CD4-positive, alpha-beta memory T cell (primary cell): ENCODE data around the gene EXTL1. TPM values are rescaled to one million over a fixed set of nuclear protein-coding genes. Genes with fewer than 3 reads are reported as not detected.

Experiments
- CTCF ChIA-PET: fragments of 350-600 bp; sonication (Branson Sonifier 250); formaldehyde crosslinking; loops from one replicate; lab custom pipeline; 2021; ENCODE audit warnings: inconsistent platforms; ENCODE audit not compliant: partially characterized antibody; lab: Charles Lee
- POLR2A ChIA-PET: fragments of 350-600 bp; sonication (Branson Sonifier 250); formaldehyde crosslinking; loops from one replicate; lab custom pipeline; 2021; ENCODE audit not compliant: partially characterized antibody; lab: Charles Lee
- DNase-seq, 5 donors: peaks; one replicate each; pipeline versions ENCODE4 v3.0.0 to v3.0.0-alpha.2; 2020 to 2022; ENCODE audit warnings: mixed read lengths in 1 of 5
- H3K27ac ChIP-seq: one replicate; pipeline ENCODE4 v1.7.0; 2013; ENCODE audit warnings: low read depth, low read length
- H3K27me3 ChIP-seq: 2 replicates; pipeline ENCODE4 v1.7.0; 2013; ENCODE audit warnings: mild to moderate bottlenecking, low read length, moderate library complexity; ENCODE audit not compliant: insufficient read depth
- H3K36me3 ChIP-seq: 2 replicates; pipeline ENCODE4 v1.7.0; 2013; ENCODE audit warnings: mild to moderate bottlenecking, low read length, moderate library complexity; ENCODE audit not compliant: insufficient read depth
- H3K4me1 ChIP-seq: 2 replicates; pipeline ENCODE4 v1.7.0; 2013; ENCODE audit warnings: mild to moderate bottlenecking, low read length, moderate library complexity; ENCODE audit not compliant: insufficient read depth
- H3K4me3 ChIP-seq, 2 donors: one replicate each; pipeline ENCODE4 v1.7.0; 2013; ENCODE audit warnings: low read length in 2 of 2, mild to moderate bottlenecking in 1 of 2
- H3K9me3 ChIP-seq, 2 donors: one replicate each; pipeline ENCODE4 v1.7.0; 2013; ENCODE audit warnings: low read length in 2 of 2, control low read depth in 1 of 2; ENCODE audit not compliant: control insufficient read depth in 1 of 2
- H3K27ac Mint-ChIP-seq, 7 donors: one replicate each; pipeline ENCODE4 v1.8.0; 2020 to 2021; ENCODE audit warnings: mixed read lengths in 7 of 7, mild to moderate bottlenecking in 6 of 7, inconsistent platforms in 3 of 7, moderate library complexity in 3 of 7
- H3K27me3 Mint-ChIP-seq, 2 donors: one replicate each; pipeline ENCODE4 v1.8.0; 2020 to 2021; ENCODE audit warnings: mixed read lengths in 2 of 2
- H3K36me3 Mint-ChIP-seq, 2 donors: one replicate each; pipeline ENCODE4 v1.8.0; 2020 to 2021; ENCODE audit warnings: mixed read lengths in 2 of 2, inconsistent platforms in 1 of 2, mild to moderate bottlenecking in 1 of 2
- H3K4me1 Mint-ChIP-seq, 4 donors: one replicate each; pipeline ENCODE4 v1.8.0; 2020 to 2021; ENCODE audit warnings: mixed read lengths in 4 of 4, mild to moderate bottlenecking in 1 of 4
- H3K4me3 Mint-ChIP-seq, 8 donors: one replicate each; pipeline ENCODE4 v1.8.0; 2020 to 2021; ENCODE audit warnings: mixed read lengths in 8 of 8, mild to moderate bottlenecking in 7 of 8, moderate library complexity in 6 of 8, inconsistent platforms in 3 of 8
- H3K9me3 Mint-ChIP-seq, 8 donors: one replicate each; pipeline ENCODE4 v1.8.0; 2020 to 2021; ENCODE audit warnings: mixed read lengths in 8 of 8, mild to moderate bottlenecking in 5 of 8, inconsistent platforms in 3 of 8, moderate library complexity in 1 of 8
- intact Hi-C: fragments of 100-400 bp; cut with micrococcal nuclease; formaldehyde crosslinking; loops from one replicate; pipeline ENCODE4 v1.15.1; 2023
- polyA plus RNA-seq, 2 donors: library from polyadenylated mRNA; unstranded; fragments of 300-500 nt; fragmentation: Illumina TruSeq; gene quantifications; one replicate each; pipeline ENCODE4 v1.2.3, GENCODE V29; 2021
- total RNA-seq, 2 experiments: library from RNA; stranded (reverse); gene quantifications; one replicate each; pipeline ENCODE4 v1.2.3, GENCODE V29; 2021

EXTL1 gene
- total and polyA plus RNA-seq, 4 experiments from 2014 or later = 0.12 to 0.19 TPM; not detected in 2

DNA sequence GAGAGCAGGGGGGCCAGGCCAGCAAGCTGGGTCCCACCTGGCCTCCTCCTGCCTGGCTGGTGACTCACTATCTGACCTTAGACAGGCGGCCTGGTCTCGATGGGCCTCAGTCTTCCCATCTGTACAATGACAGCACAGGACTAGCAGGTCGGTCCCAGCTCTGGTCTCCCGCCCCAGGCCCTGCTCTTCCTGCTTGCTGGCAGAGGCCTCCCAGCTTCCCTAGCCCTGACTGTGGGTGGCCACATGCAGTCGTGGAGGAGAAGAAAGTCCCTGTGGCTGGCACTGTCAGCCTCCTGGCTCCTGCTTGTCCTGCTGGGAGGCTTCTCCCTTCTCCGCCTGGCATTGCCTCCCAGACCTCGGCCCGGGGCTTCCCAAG is 817 bp downstream of the EXTL1 start:
- ChIA-PET POLR2A (no interaction called here), CTCF (interaction anchor here (1.4 kb wide), 1 partner anchor 14 kb away, joined by 3 read pairs; no protein-coding TSS in a partner anchor)
- H3K27ac ChIP-seq = no peak overlapping the region
- intact Hi-C loops = no loop called here
- Mint-ChIP-seq H3K27ac (no peak overlapping the region), H3K4me3 (no peak overlapping the region), H3K4me1 (peaks cover 0 to 7% (median 2%) of the 10 kb centered on the region in 4 donors), H3K36me3 (no peaks in the 10 kb centered on the region), H3K27me3 (no peaks in the 10 kb centered on the region), H3K9me3 (no peaks in the 10 kb centered on the region)
- no peak overlapping the region for H3K4me3 ChIP-seq
- no peaks in the 10 kb centered on the region for H3K4me1 ChIP-seq
- no peaks in the 10 kb centered on the region for H3K36me3 ChIP-seq
- DNase-seq = no peak
- H3K9me3 ChIP-seq = no peaks in the 10 kb centered on the region
- no peaks in the 10 kb centered on the region for H3K27me3 ChIP-seq

GRCh38 chr1:26023009-26023408 is 1.4 kb downstream of the EXTL1 start:
- H3K27ac ChIP-seq = no peak overlapping the region
- Mint-ChIP-seq H3K4me1 (peaks cover 0 to 7% (median 2%) of the 10 kb centered on the region in 4 donors), H3K27me3 (no peaks in the 10 kb centered on the region), H3K27ac (no peak overlapping the region), H3K4me3 (no peak overlapping the region), H3K9me3 (no peaks in the 10 kb centered on the region), H3K36me3 (no peaks in the 10 kb centered on the region)
- H3K9me3 ChIP-seq = no peaks in the 10 kb centered on the region
- H3K27me3 ChIP-seq = no peaks in the 10 kb centered on the region
- H3K36me3 ChIP-seq = no peaks in the 10 kb centered on the region
- POLR2A ChIA-PET = no interaction called here
- H3K4me3 ChIP-seq = no peak overlapping the region
- CTCF ChIA-PET = interaction anchor here (1.4 kb wide), 1 partner anchor 13 kb away, joined by 3 read pairs; no protein-coding TSS in a partner anchor
- no peak for DNase-seq
- H3K4me1 ChIP-seq = no peaks in the 10 kb centered on the region
- intact Hi-C loops = no loop called here

DNA sequence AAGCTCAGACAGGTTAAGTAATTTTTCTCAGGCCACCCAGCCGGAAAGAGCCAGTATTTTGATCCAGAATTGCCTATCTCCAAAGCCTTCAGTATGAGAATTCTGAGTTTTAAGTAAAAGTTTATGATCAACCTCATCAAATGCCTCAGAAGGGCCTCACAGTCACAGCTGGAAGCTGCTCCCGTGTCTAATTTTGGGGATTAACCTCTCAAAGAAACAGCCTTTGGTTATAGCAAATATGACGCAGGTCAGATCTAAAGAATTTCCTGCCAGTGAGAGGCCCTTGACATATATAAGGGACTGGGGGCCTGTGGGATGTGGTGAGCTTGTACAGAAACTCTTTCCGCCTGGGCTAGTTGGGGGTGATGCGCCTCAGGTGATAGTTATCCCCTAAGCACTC is 2.3 kb downstream of the EXTL1 start:
- no peak overlapping the region for H3K27ac ChIP-seq
- no peaks in the 10 kb centered on the region for H3K27me3 ChIP-seq
- H3K36me3 Mint-ChIP-seq = no peaks in the 10 kb centered on the region
- H3K27me3 Mint-ChIP-seq = no peaks in the 10 kb centered on the region
- no peaks in the 10 kb centered on the region for H3K36me3 ChIP-seq
- H3K4me1 Mint-ChIP-seq = peaks cover 0 to 7% (median 2%) of the 10 kb centered on the region in 4 donors
- no peak overlapping the region for H3K27ac Mint-ChIP-seq
- intact Hi-C loops = no loop called here
- no peaks in the 10 kb centered on the region for H3K9me3 ChIP-seq
- no peak overlapping the region for H3K4me3 Mint-ChIP-seq
- no peak for DNase-seq
- H3K4me3 ChIP-seq = no peak overlapping the region
- CTCF ChIA-PET = no interaction called here
- POLR2A ChIA-PET = no interaction called here
- no peaks in the 10 kb centered on the region for H3K4me1 ChIP-seq
- H3K9me3 Mint-ChIP-seq = no peaks in the 10 kb centered on the region

- ChIA-PET CTCF (no interaction called here), POLR2A (no interaction called here)
- no peaks in the 10 kb centered on the region for H3K9me3 Mint-ChIP-seq
- Histone ChIP-seq H3K4me3 (no peak overlapping the region), H3K27ac (no peak overlapping the region), H3K27me3 (no peaks in the 10 kb centered on the region), H3K4me1 (no peaks in the 10 kb centered on the region), H3K36me3 (no peaks in the 10 kb centered on the region), H3K9me3 (no peaks in the 10 kb centered on the region)
- DNase-seq = no peak
- H3K4me3 Mint-ChIP-seq = no peak overlapping the region
- intact Hi-C loops = no loop called here
- no peaks in the 10 kb centered on the region for H3K27me3 Mint-ChIP-seq
- no peak overlapping the region for H3K27ac Mint-ChIP-seq
- peaks cover 0 to 1% (median under 1%) of the 10 kb centered on the region in 4 donors for H3K4me1 Mint-ChIP-seq
- H3K36me3 Mint-ChIP-seq = no peaks in the 10 kb centered on the region
These were observed 3.5 kb downstream of the EXTL1 start for GRCh38 chr1:26025060-26025459.

DNA sequence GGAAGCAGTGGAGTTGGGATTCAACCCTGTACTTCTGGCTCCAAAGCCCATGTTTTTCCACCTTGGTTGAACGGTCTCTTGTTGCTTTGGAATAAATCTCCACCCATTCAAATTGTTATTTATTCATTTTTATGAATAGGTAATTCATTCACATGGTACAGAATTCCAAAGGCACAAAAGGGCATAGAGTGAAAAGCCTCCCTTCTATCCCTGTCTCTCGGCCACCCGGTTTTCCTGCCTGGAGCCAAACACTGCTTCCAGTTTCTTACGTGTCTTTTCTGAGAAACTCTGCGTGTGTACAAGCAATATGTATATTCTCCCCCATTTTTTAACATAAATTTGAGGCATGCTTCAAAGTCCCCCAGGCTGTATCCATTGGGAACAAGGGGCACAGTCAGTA is 3.9 kb downstream of the EXTL1 start:
- Histone ChIP-seq H3K4me1 (no peaks in the 10 kb centered on the region), H3K4me3 (no peak overlapping the region), H3K27me3 (no peaks in the 10 kb centered on the region), H3K9me3 (no peaks in the 10 kb centered on the region), H3K36me3 (no peaks in the 10 kb centered on the region), H3K27ac (no peak overlapping the region)
- CTCF ChIA-PET = no interaction called here
- H3K4me1 Mint-ChIP-seq = peaks cover 0 to 1% (median 0%) of the 10 kb centered on the region in 4 donors
- POLR2A ChIA-PET = no interaction called here
- H3K9me3 Mint-ChIP-seq = no peaks in the 10 kb centered on the region
- DNase-seq = no peak
- intact Hi-C loops = no loop called here
- H3K36me3 Mint-ChIP-seq = no peaks in the 10 kb centered on the region
- peak overlapping the region in 1 of 7 donors; percentile 29 for H3K27ac Mint-ChIP-seq
- H3K4me3 Mint-ChIP-seq = no peak overlapping the region
- no peaks in the 10 kb centered on the region for H3K27me3 Mint-ChIP-seq

DNA sequence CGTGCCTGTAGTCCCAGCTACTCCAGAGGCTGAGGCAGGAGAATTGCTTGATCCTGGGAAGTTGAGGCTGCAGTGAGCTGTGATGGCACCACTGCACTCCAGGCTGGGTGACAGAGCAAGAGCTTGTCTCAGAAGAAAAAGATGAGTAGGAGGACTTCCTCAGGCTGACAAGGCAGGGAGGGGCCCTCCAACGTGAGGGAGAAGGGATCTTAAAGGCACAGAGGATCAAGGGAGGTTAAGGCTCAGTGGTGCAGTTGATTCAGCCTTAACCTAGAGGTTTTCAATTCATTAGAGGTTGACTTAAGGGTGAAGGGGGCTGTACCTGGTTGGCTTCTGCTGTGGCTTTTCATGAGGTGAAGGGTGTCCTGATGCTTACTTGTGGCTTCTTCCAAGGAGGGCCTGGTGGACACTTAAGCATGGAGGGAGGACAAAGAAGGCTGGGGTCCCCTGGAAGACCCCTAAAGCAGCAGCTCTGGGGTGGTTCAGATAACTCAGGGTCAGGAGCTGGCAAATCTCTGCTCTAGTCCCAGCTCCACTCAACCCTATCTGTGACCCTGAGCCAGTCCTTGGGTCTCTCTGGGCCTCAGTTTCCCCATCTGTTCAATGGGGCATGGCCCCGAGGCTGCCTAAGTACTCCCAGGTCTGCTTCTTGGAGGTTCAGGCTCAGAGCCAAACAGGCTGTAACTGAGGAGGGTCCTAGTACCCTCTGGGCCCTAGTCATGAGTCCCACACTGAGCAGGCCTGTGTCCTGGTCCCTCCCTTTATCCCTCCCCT is 6.3 kb downstream of the EXTL1 start:
- no peaks in the 10 kb centered on the region for H3K36me3 Mint-ChIP-seq
- peaks cover 1 to 2% of the 10 kb centered on the region in 2 donors for H3K27me3 Mint-ChIP-seq
- Histone ChIP-seq H3K9me3 (no peaks in the 10 kb centered on the region), H3K4me1 (no peaks in the 10 kb centered on the region), H3K27ac (no peak overlapping the region), H3K36me3 (no peaks in the 10 kb centered on the region), H3K4me3 (no peak overlapping the region), H3K27me3 (no peaks in the 10 kb centered on the region)
- no peaks in the 10 kb centered on the region for H3K9me3 Mint-ChIP-seq
- CTCF ChIA-PET = interaction anchor here (0.7 to 1.7 kb wide), 3 partner anchors 8 to 133 kb away, joined by 3 to 15 read pairs (median 3); no protein-coding TSS in a partner anchor
- peaks cover 0 to 1% (median 0%) of the 10 kb centered on the region in 4 donors for H3K4me1 Mint-ChIP-seq
- H3K4me3 Mint-ChIP-seq = no peak overlapping the region
- POLR2A ChIA-PET = no interaction called here
- peak overlapping the region in 1 of 7 donors; percentile 74 for H3K27ac Mint-ChIP-seq
- no peak for DNase-seq
- intact Hi-C loops = no loop called here

- no peaks in the 10 kb centered on the region for H3K36me3 ChIP-seq
- no peak overlapping the region for H3K27ac Mint-ChIP-seq
- DNase-seq = no peak
- ChIA-PET POLR2A (no interaction called here), CTCF (interaction anchor here (1.0 kb wide), 1 partner anchor 29 kb away, joined by 3 read pairs; no protein-coding TSS in a partner anchor)
- H3K4me1 ChIP-seq = no peaks in the 10 kb centered on the region
- no peaks in the 10 kb centered on the region for H3K9me3 Mint-ChIP-seq
- H3K4me3 Mint-ChIP-seq = no peak overlapping the region
- no peak overlapping the region for H3K27ac ChIP-seq
- no peak overlapping the region for H3K4me3 ChIP-seq
- H3K9me3 ChIP-seq = no peaks in the 10 kb centered on the region
- H3K36me3 Mint-ChIP-seq = no peaks in the 10 kb centered on the region
- peaks cover 0 to 1% (median 0%) of the 10 kb centered on the region in 4 donors for H3K4me1 Mint-ChIP-seq
- peaks cover 1 to 2% of the 10 kb centered on the region in 2 donors for H3K27me3 Mint-ChIP-seq
- no peaks in the 10 kb centered on the region for H3K27me3 ChIP-seq
- intact Hi-C loops = no loop called here
These were observed 7.0 kb downstream of the EXTL1 start for GRCh38 chr1:26028490-26028980.
